ENCODE data around the gene PRKACA.

- TF ChIP-seq ZNF274 (IDR thresholded peaks at IDR 0.05; ENCODE audit: low read depth, low read length) (no peak), YY1 (IDR thresholded peaks at IDR 0.05; ENCODE audit: insufficient read depth, insufficient read length) (no peak), SUZ12 (IDR thresholded peaks at IDR 0.05; ENCODE audit: extremely low read depth, insufficient read depth, insufficient read length) (no peak)
These were observed 4.7 kb downstream of the PRKACA start for GRCh38 chr19:14112809-14113385.
